Thoracic aorta (tissue), 2 donors: ENCODE measurements around the gene RRAS. TPM values are rescaled to one million over a fixed set of nuclear protein-coding genes. Genes with fewer than 3 reads are reported as not detected.
A peak's percentile ranks its signal among the peaks of the same experiment; 100 is the strongest.

Experiments
- ATAC-seq: fragments of 150-250 bp; one replicate; pipeline ENCODE4 v1.8.0; 2017; ENCODE audit warnings: low read depth; ENCODE audit not compliant: insufficient number of reproducible peaks, low FRiP score
- DNase-seq: peaks from one replicate; pipeline ENCODE4 v3.0.0-alpha.2; 2020; ENCODE audit warnings: low spot score
- H3K27ac ChIP-seq, 2 donors: fragments of 200-600 bp; sonication (generic); 1 replicate in 1 of 2; 2 replicates in 1 of 2; pipeline ENCODE4 v1.5.1; 2016; ENCODE audit warnings: mild to moderate bottlenecking in 2 of 2, moderate library complexity in 2 of 2
- H3K27me3 ChIP-seq: fragments of 200-600 bp; sonication (generic); replicated peaks from 2 replicates; pipeline ENCODE4 v1.6.0; 2016; ENCODE audit warnings: mild to moderate bottlenecking; ENCODE audit not compliant: insufficient read depth
- H3K36me3 ChIP-seq: fragments of 200-600 bp; sonication (generic); one replicate; pipeline ENCODE4 v1.5.1; 2016
- H3K4me1 ChIP-seq, 2 donors: fragments of 200-600 bp; sonication (generic); 1 replicate in 1 of 2; 2 replicates in 1 of 2; pipeline versions ENCODE4 v1.5.1 to v1.6.0; 2016; ENCODE audit warnings: low read depth in 2 of 2, mild to moderate bottlenecking in 1 of 2; ENCODE audit not compliant: control insufficient read depth in 1 of 2
- H3K4me3 ChIP-seq: fragments of 200-600 bp; sonication (generic); 2 replicates; pipeline ENCODE4 v1.5.1; 2016; ENCODE audit warnings: mild to moderate bottlenecking
- H3K9me3 ChIP-seq: fragments of 200-600 bp; sonication (generic); 2 replicates; pipeline ENCODE4 v1.5.1; 2016
- total RNA-seq, 2 donors: library from RNA; depleted of rRNA; stranded (reverse); fragments of >200 nt; gene quantifications; one replicate each; pipeline versions ENCODE4 v1.1.0 to v1.2.3, GENCODE V29; 2016
- TF ChIP-seq, protein P1 (sequence below): fragments of 200-600 bp; sonication (generic); IDR thresholded peaks from one replicate; pipeline ENCODE4 v1.5.1; 2019; ENCODE audit warnings: antibody characterized with exemption

The RRAS gene
- total RNA-seq, 2 donors from 2014 or later: 82.2 to 188 TPM

DNA sequence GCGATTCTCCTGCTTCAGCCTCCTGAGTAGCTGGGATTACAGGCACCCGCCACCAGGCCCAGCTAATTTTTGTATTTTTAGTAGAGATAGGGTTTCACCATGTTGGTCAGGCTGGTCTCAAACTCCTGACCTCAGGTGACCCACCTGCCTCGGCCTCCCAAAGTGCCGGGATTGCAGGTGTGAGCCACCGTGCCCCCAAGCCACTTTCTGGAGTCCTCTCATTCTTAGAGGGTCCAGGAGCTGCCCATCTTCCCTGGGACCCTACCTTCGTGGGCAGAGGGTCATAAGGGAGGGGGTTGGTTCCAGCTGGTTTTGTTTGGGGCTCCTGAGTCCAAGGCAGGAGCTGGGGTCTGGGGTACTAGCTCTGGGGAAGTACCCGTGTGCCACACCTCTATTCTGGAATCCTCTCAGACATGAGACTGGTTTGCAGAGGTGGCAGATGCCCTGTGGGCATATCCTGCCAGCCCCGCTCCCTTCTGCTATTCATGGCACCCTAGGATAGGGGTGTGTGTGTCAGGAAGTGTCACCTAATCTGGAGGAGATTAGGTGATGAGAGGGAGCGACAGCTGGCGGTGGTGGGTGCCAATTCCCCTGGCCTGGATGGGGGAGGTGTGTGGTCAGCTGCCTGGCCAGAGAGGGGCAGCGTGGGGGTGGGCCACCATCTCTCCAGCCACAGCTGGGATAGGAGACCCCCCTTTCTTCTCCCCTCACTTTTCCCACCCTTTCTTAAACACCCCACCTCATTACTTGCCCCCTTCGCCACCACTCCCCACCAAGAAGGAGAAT, 39.2 kb upstream of the RRAS start:
- DNase-seq (no peak), ATAC-seq (no peak)
- TF ChIP-seq, protein P1, sequence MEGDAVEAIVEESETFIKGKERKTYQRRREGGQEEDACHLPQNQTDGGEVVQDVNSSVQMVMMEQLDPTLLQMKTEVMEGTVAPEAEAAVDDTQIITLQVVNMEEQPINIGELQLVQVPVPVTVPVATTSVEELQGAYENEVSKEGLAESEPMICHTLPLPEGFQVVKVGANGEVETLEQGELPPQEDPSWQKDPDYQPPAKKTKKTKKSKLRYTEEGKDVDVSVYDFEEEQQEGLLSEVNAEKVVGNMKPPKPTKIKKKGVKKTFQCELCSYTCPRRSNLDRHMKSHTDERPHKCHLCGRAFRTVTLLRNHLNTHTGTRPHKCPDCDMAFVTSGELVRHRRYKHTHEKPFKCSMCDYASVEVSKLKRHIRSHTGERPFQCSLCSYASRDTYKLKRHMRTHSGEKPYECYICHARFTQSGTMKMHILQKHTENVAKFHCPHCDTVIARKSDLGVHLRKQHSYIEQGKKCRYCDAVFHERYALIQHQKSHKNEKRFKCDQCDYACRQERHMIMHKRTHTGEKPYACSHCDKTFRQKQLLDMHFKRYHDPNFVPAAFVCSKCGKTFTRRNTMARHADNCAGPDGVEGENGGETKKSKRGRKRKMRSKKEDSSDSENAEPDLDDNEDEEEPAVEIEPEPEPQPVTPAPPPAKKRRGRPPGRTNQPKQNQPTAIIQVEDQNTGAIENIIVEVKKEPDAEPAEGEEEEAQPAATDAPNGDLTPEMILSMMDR: no peak
- Histone ChIP-seq H3K4me1 (peaks cover 24 to 41% of the 10 kb centered on the region in 2 donors), H3K36me3 (peaks cover 27% of the 10 kb centered on the region), H3K4me3 (no peak overlapping the region), H3K27ac (no peak overlapping the region), H3K27me3 (no peaks in the 10 kb centered on the region), H3K9me3 (no peaks in the 10 kb centered on the region)

DNA sequence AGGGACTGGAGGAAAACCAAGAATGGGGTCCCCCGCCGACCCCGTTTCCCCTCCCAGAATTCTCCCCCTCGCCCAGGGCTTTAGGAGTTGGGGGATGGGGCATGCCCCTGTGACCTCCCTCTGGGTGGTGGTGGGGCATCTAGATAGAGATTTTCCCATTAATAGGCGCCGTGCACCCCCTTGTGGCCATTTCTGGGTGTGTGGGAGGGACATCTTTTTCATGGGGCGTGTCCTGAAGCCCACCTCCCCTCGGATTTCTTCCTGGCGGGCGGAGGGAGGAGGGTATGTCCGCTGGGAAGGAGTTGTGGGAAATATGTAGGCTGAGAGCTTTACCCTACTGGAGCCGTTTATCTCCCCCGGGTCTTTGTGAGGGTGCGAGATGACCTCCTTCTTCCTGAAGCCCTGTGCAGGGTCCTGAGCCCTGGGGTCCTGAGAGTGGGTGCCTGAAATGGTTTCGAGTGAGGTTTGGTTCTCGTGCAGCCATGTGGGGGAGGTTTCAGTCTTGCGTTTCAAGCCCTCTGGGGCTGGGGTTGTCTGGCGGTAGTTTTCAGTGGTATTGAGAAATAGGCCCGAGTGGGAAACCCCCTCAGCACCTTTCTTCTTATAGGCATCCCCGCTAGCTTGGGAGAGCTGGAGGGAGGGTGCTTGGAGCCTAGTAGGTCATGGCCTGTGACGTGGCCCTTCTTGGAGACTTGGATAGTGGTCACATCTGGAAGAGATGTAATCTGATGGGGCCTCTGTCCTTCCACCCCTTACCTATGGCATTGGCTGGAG, 38.1 kb upstream of the RRAS start:
- no peaks in the 10 kb centered on the region for H3K9me3 ChIP-seq
- peaks cover 24 to 41% of the 10 kb centered on the region in 2 donors for H3K4me1 ChIP-seq
- TF ChIP-seq, protein P1: peak; percentile 54
- no peaks in the 10 kb centered on the region for H3K27me3 ChIP-seq
- DNase-seq (no peak), ATAC-seq (no peak)
- peak overlapping the region; percentile 80 to 83 for H3K27ac ChIP-seq
- H3K4me3 ChIP-seq: peak overlapping the region; percentile 87
- H3K36me3 ChIP-seq: peaks cover 18% of the 10 kb centered on the region

DNA sequence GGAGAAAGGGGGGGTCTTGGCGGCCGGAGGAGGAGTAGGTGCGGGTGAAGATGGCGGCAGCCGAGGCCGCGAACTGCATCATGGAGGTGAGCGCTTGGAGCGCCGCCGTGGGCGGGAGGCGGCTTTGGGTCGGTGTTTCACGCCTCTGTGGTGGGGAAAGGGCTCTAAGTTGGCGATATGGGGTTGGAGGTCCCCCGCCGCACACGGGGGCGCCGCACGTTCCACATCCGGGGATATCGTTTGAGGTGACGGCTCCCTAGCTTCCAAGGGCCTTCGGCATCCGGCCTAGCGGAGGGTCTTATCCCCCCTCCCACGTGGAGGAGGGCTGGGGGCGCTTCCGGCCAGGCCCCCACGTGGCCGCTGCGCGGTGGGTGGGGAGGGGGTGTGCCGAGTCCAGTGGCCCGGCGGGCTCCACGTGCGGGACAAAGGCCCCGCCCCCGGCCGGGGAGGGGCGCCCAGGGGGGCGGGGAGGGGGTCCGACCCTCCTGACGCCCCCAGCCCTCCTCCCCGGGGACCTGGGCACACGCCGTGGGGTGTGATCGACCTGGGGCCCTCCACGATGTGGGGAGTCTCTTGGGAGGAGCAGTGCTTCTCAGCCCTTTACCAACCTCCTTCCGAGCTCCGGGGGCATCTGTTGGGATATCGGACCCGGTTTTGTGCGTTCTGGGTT, 37.4 kb upstream of the RRAS start, which contains the start of gene PRMT1:
PRMT1 (plus strand) TSS at position 41 of the 670 bp plus-strand sequence; CDS start at position 51, 10 bp downstream.
- no peaks in the 10 kb centered on the region for H3K9me3 ChIP-seq
- no peak for DNase-seq
- peak within 1 kb of the TSS; percentile 90 to 93 for H3K27ac ChIP-seq
- peak within 1 kb of the TSS; percentile 87 for H3K4me3 ChIP-seq
- TF ChIP-seq, protein P1: no peak
- no peak for ATAC-seq
- no peaks in the 10 kb centered on the region for H3K27me3 ChIP-seq
- peaks cover 11% of the 10 kb centered on the region for H3K36me3 ChIP-seq
- peaks cover 24 to 41% of the 10 kb centered on the region in 2 donors for H3K4me1 ChIP-seq

DNA sequence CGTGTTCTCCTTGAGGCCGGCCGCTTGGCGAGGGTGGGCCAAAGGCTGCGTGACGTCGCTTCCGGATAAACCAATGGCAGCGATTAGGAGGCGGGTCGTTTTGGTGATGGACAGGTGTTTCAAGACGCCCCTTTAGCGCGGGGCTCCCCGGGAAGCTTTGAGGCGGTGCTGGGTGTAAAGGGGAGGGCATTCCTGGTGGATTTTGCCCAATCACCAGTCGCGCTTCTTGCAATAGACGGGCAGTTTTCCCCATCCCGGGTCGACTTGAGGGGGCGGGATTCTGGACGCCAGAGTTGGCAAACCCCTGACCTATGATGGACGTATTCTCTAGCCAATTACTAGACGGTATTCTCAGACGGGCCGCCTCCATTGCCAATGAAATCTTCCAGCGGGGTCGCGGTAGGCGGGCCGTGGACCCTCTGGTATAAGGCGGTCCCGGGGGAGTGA, 36.9 kb upstream of the RRAS start:
- peak; percentile 99 for DNase-seq
- TF ChIP-seq, protein P1: no peak

More for the DNA sequence above, 36.9 kb upstream of the RRAS start:
- H3K4me1 ChIP-seq: peaks cover 24 to 46% of the 10 kb centered on the region in 2 donors
- peak; percentile 87 for ATAC-seq
- no peaks in the 10 kb centered on the region for H3K9me3 ChIP-seq
- H3K27me3 ChIP-seq: no peaks in the 10 kb centered on the region
- peak overlapping the region; percentile 90 to 93 for H3K27ac ChIP-seq
- H3K36me3 ChIP-seq: peaks cover 5% of the 10 kb centered on the region
- H3K4me3 ChIP-seq: peak overlapping the region; percentile 87
